Stimulated activated naive CD8-positive, alpha-beta T cell treated with anti-CD3 and anti-CD28 coated beads, Interleukin-15, Interleukin-2, amounts not matched to agents 100 U/mL and 50 U/mL, for 24 hours (primary cell): ENCODE results near the gene GPR39.

Source experiments
- ATAC-seq: fragments of 150-1000 bp; cut with Tn5 transposase; one replicate; pipeline ENCODE4 v1.10.0; 2021
- DNase-seq: peaks from one replicate; pipeline ENCODE4 v3.0.0; 2021

The GPR39 gene

GRCh38 chr2:132446444-132446843 lies 29.8 kb downstream of the GPR39 start:
- no peak for ATAC-seq
- DNase-seq = no peak

- ATAC-seq = no peak
- no peak for DNase-seq
Measured at GRCh38 chr2:132448331-132448730, 31.7 kb downstream of the GPR39 start.

- DNase-seq (no peak), ATAC-seq (no peak)
Measured at GRCh38 chr2:132448771-132449170, 32.2 kb downstream of the GPR39 start.

- DNase-seq (no peak), ATAC-seq (no peak)
Measured at GRCh38 chr2:132449868-132450267, 33.3 kb downstream of the GPR39 start.

GRCh38 chr2:132460781-132461180 lies 44.2 kb downstream of the GPR39 start:
- DNase-seq = no peak
- ATAC-seq = no peak

- no peak for ATAC-seq
- DNase-seq = no peak
Measured at GRCh38 chr2:132462236-132462635, 45.6 kb downstream of the GPR39 start.

- ATAC-seq (no peak), DNase-seq (no peak)
Measured at GRCh38 chr2:132463719-132464118, 47.1 kb downstream of the GPR39 start.

GRCh38 chr2:132465917-132466316 lies 49.3 kb downstream of the GPR39 start:
- ATAC-seq = no peak
- no peak for DNase-seq

- ATAC-seq (no peak), DNase-seq (no peak)
Measured at GRCh38 chr2:132466428-132467028, 49.9 kb downstream of the GPR39 start.

GRCh38 chr2:132468821-132469675 lies 52.4 kb downstream of the GPR39 start:
- DNase-seq = no peak

GRCh38 chr2:132470746-132471145 lies 54.1 kb downstream of the GPR39 start:
- DNase-seq = no peak
- no peak for ATAC-seq

More at GRCh38 chr2:132468821-132469675, 52.4 kb downstream of the GPR39 start:
- no peak for ATAC-seq

GRCh38 chr2:132473174-132473883 lies 56.7 kb downstream of the GPR39 start:
- no peak for DNase-seq
- ATAC-seq = no peak

- no peak for DNase-seq
- ATAC-seq = no peak
Measured at GRCh38 chr2:132475615-132476014, 59.0 kb downstream of the GPR39 start.

GRCh38 chr2:132477436-132477835 lies 60.8 kb downstream of the GPR39 start:
- DNase-seq (no peak), ATAC-seq (no peak)

GRCh38 chr2:132477962-132478361 lies 61.4 kb downstream of the GPR39 start:
- DNase-seq (no peak), ATAC-seq (no peak)

GRCh38 chr2:132478461-132479105 lies 62.0 kb downstream of the GPR39 start:
- ATAC-seq (no peak), DNase-seq (no peak)

GRCh38 chr2:132479155-132479554 lies 62.5 kb downstream of the GPR39 start:
- DNase-seq (no peak), ATAC-seq (no peak)

- DNase-seq (no peak), ATAC-seq (no peak)
Measured at GRCh38 chr2:132482821-132483220, 66.2 kb downstream of the GPR39 start.

- DNase-seq (no peak), ATAC-seq (no peak)
Measured at GRCh38 chr2:132484144-132484543, 67.5 kb downstream of the GPR39 start.

GRCh38 chr2:132488491-132488890 lies 71.9 kb downstream of the GPR39 start:
- ATAC-seq (peak; percentile 14), DNase-seq (no peak)

- DNase-seq (peak; percentile 3), ATAC-seq (no peak)
Measured at GRCh38 chr2:132489150-132489549, 72.5 kb downstream of the GPR39 start.

- DNase-seq = no peak
- ATAC-seq = no peak
Measured at GRCh38 chr2:132495881-132496280, 79.3 kb downstream of the GPR39 start.

- no peak for ATAC-seq
- DNase-seq = no peak
Measured at GRCh38 chr2:132496555-132496954, 80.0 kb downstream of the GPR39 start.
